MM.1S (cell line): ENCODE results near the gene FAM50A.

Experiments
- CTCF ChIP-seq: fragments of 300-600 bp; sonication (generic); IDR thresholded peaks from 2 replicates; pipeline ENCODE4 v1.5.1; 2016; ENCODE audit warnings: antibody characterized with exemption, low read length, mixed read lengths
- EZH2 ChIP-seq: fragments of 300-600 bp; sonication (generic); optimal IDR thresholded peaks from 2 replicates; pipeline ENCODE3; 2017; ENCODE audit warnings: low read depth, mild to moderate bottlenecking, antibody characterized with exemption, low read length, mixed read lengths

- TF ChIP-seq CTCF, result no peak
- no peak for TF ChIP-seq EZH2
These were observed 13.7 kb downstream of the FAM50A start for GRCh38 chrX:154457491-154458115.
